Activated CD4-positive, alpha-beta T cell treated with anti-CD3 and anti-CD28 coated beads, Interleukin-2, Interleukin-6, amounts not matched to agents 100 ng/mL and 50 ng/mL, durations not matched to agents 16 hours and 8 hours (primary cell): ENCODE results near the gene CDKN2AIP.
"Not testable (repeated sequence)": the region's sequence is repeated elsewhere in the genome, so short reads cannot be mapped to it uniquely, and the experiment has no call there.

Experiments used
- DNase-seq: peaks from one replicate; pipeline ENCODE4 v3.0.0-alpha.2; 2020

The CDKN2AIP gene

GRCh38 chr4:183455431-183456195, 11.2 kb downstream of the CDKN2AIP start:
- DNase-seq, result peak; percentile 13

DNA sequence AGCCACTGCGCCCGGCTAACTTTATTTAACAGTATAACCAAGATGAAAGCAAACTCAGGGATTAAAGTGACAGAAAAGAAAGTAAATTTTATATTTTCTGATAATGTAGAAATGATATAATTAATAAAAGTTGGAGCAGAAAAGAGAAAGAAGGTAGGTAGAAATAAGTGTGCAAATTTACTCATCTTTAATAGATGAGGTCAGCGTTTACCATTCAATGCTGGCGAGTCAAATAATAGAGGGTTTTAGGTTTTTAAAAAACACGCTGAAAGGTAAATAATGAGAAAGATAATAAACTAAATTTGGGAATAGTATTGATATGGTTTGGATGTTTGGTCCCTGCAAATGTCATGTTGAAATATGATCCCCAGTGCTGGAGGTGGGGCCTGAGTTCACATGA, 13.6 kb downstream of the CDKN2AIP start:
- no peak for DNase-seq

- not testable (repeated sequence) for DNase-seq
These were observed 19.6 kb downstream of the CDKN2AIP start for GRCh38 chr4:183463903-183464619.

DNA sequence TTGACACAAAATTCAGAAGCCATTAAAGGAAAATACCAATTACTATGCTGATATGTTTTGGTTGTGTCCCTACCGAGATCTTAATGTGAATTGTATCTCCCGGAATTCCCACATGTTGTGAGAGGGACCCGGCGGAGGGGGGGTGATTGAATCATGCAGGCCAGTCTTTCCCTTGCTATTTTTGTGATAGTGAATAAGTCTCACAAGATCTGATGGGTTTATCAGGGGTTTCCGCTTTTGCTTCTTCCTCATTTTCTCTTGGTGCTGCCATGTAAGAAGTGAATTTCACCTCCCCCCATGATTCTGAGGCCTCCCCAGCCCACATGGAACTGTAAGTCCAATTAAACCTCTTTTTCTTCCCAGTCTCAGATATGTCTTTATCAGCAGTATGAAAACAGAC, 21.4 kb downstream of the CDKN2AIP start:
- not testable (repeated sequence) for DNase-seq

- DNase-seq, result no peak
These were observed 22.8 kb downstream of the CDKN2AIP start for GRCh38 chr4:183467246-183467645.

- no peak for DNase-seq
These were observed 24.0 kb downstream of the CDKN2AIP start for GRCh38 chr4:183468210-183469095.

DNA sequence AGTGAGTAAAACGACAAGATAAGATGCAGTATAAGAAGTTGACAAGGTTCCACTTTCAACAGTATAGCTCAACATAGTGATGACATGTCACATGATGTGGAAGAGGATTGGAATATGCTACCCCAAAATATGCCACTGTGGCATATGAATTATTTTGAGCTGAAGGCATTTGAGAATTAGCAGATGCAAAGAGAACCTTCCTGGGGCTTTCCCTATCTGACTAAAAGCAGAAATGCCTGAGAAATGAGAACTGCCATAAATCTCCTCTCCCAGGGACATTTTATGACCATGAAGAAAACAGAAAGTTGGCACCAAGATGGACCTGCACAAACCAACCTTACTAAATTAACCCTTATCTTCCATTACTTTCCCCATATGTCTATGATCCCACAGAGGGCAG, 24.8 kb downstream of the CDKN2AIP start:
- DNase-seq, result no peak

GRCh38 chr4:183469936-183470335, 25.5 kb downstream of the CDKN2AIP start:
- no peak for DNase-seq

GRCh38 chr4:183470821-183471220, 26.4 kb downstream of the CDKN2AIP start:
- no peak for DNase-seq

DNA sequence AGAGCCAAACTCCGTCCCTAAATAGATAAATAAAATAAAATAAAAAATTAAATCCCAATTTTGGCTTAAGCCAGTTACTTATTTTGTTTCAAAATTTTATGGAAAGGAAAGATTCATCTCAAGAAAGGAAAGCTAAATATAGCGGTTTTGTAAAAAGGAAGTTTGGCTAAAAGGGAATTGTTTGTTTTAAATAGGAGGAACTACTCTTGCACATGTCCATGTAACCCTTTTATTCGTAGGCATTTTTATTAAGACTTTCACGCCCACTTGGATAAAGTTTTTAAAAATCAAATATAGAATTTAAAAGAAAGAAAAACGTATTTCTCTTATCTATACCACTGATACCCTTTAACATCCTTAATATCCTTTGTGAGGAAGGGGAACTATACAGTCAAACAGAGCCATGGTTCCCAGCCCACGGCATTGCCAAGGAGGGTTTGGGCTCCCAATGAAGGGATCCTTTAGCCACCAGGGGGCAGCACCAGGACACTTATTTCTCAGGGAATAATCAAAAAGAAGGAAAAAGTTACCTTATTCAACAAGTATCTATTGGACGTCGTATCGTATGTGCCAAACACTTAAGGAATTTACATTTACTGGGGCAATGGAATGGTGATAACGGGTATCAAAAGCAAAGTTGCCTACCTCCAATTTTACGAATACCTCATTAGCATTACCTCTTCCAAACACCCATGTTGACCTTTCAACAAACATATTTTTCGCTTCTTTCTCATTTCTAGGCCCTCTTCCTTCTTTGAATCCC, 27.7 kb downstream of the CDKN2AIP start:
- DNase-seq, result peak; percentile 79

GRCh38 chr4:183478123-183478522, 33.7 kb downstream of the CDKN2AIP start:
- DNase-seq, result no peak

DNA sequence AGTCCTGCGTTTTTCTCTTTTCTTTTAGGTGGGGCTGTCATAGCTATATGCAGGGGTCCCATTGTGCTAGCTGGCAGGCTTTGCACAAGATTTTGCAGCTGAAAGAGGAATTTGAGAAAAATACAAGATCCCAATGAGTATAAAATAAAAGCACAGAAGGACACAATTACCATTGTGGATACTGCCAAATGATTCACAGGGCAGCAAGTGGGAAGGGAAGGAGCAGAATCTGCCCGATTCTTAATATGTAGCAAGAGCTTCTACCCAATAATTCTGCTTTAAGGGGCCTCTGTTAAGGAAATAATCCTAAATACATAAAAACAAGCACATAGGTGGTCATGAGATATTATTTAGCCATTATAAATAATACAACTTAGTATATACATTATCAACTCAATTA, 34.5 kb downstream of the CDKN2AIP start:
- DNase-seq, result no peak

- not testable (repeated sequence) for DNase-seq
These were observed 38.2 kb downstream of the CDKN2AIP start for GRCh38 chr4:183482515-183483095.

- DNase-seq, result no peak
These were observed 39.6 kb downstream of the CDKN2AIP start for GRCh38 chr4:183483997-183484396.

DNA sequence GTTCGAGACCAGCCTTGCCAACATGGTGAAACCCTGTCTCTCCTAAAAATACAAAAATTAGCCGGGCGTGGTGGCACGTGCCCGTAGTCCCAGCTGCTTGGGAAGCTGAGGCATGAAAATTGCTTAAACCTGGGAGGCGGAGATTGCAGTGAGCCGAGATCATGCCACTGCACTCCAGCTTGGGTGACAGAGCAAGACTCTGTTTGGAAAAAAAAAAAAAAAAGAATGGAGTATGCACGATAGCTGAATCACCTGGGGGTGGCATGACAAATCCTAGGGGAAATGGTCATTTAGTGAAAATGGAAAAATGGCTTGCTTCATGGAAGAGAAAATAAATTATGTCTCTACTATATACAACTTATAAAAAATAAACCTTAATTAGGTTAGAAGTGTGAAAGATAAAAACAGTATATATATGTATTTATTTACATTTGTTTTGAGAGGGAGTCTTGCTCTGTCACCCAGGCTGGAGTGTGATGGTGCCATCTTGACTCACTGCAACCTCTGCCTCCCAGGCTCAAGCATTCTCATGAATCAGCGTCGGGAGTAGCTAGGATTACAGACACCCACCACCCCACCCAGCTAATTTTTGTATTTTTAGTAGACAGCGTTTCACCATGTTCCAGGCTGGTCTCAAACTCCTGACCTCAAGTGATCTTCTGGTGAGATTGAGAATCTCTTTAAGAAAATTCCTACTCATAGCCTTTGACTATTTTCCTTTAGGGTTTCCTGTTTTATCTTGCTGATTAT, 41.1 kb downstream of the CDKN2AIP start:
- no peak for DNase-seq

DNA sequence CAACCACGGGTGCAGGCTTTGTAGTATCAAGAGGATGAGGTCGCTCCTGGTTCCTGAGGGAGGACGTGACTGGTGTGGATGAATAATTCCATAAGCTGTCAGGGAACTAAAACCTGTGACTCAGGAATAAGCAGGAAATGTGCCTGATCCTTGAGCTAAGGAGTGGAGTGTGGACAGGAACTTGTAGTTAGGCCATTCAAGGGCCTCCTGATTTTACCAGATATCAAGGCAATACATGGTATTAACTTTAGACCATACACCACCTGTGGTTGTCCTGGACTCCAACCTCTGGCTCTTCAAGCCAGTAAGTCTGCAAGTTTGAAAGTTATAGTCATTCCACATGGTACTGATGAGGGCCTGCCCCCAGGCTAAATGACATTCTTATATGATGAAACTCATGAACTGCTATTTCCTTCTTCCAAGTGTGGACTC, 48.4 kb downstream of the CDKN2AIP start:
- no peak for DNase-seq

- no peak for DNase-seq
These were observed 48.8 kb downstream of the CDKN2AIP start for GRCh38 chr4:183493246-183493645.

GRCh38 chr4:183495184-183495583, 50.7 kb downstream of the CDKN2AIP start:
- no peak for DNase-seq
